NCI-H2029 treated with DMSO at 0.1 percent for 48 hours (cell line): Measurements from ENCODE around the gene SCLT1.

Experiments
- DNase-seq: peaks from one replicate; lab custom pipeline; 2025; lab: John Stamatoyannopoulos, UW

Gene SCLT1

DNA sequence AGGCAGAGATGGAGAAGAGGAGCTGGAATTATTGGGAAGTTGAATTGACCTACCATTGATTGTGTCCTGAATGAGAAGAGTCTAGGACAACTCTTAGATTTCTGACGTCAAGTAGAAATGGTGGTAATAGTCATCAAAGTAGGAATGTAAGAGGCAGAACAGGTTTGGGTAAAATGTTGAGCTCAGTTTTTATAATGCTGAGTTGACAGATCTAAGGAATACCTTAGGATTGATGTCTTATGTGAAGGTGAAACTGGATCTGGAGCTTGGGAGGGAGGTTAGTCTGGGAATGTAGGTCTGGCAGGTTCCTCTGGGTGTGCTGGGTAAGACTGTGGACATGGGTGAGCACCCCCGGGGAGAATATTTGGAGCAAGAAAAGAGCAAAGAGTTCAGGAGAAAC, 251.9 kb downstream of the SCLT1 start:
- no peak for DNase-seq

DNA sequence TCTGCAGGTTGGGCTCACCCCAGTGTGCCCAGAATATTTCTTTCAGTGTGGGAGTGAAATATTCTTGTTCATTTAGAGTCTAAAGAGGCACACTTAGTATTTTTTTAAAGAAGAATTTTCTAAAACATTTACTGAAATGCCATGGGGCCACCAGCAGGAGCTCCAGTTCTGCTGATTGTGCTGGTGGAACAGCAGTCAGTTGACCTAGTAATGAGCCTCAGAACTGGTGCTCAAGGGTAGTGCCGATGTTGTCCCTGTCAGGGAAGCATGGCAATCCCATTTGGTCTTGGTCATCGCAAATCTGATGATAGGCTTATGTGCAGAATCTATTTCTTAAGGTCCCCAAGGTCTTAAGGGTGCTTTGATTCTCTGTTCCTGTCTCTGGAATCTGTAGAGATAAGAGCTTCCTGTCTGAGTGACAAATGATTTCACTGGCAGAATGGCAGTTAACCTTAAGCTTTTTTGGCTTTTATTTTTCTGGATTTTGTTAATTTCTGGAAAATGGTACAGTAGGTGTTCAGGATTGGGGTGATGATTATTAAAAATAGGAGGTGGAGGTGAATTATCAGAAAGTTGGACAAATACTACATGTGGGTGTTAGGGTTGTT, 252.5 kb downstream of the SCLT1 start:
- no peak for DNase-seq

DNA sequence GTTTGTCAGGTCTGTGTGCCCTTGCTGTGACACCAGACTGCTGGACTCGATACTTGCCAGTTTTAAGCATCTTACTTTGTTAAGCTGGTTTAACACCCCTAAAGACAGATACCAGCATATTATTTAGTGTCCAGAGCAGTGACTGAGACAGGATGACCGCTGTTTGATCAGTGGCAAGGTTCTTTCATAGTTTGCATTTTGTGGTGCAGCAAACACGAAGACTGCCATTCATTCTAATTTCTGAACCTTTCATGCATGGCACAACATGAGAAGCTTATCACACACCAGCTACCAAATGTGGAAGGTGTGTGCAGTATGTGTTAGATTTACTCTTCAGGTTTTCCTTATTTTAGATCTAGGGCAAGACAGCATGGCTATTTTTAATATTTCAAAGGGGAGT, 255.7 kb downstream of the SCLT1 start:
- DNase-seq: no peak

DNA sequence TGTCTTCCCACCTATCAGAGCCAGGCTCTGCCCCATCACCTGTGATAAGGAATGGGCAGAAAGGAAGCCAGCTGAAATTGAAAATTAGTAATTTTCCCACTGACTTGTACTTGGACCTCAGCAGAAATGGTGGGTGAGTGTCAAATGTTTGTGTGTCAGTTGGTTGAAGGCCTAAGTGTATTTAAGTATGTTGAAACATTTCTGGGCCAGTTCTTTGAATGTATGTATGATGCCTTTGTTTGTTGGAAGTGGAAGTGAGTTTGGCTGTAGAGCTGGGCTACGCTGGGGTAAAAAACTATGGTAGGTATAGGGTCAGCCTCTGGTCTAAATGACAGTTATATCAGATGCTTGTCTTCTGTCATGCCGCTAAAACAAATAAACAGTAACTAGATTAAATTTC, 256.1 kb downstream of the SCLT1 start:
- no peak for DNase-seq

DNA sequence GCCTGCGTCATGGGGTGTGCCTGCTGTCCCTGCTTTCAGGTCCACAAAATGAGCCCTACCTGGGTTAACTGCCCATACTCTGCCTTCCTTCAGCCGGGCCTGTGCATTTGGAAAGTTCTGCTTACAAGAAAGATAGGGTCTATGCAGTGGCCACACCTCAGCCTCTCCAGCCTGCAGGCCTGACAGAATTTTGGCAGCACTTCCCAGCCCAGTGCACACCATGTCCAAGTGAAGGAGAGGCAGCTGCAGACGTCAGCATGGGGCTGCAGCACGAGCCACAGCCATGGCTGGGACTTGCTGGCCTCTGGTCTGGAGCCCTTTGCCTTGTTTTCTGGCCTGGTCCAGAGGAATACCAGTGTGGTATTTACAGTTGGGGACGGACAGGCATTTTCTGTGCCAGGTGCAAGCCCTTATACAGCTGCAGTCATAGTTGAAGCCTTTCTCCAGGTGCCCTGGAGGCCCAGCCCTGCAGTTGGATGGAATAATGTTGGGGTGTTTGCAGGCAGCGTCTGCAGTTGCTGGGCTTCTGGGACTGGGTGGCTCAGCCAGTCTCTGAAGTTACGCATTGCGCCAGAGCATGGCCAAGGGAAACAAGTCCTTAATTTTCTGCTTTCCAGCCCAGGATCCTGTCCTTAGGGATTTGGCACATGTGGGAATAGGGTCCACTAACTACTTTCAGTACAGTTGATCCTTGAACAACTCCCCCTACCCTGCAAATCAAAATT, 257.7 kb downstream of the SCLT1 start:
- no peak for DNase-seq
